Head of caudate nucleus (tissue), 42 donors: ENCODE results near the gene TMEM203.

ENCODE experiments used
- DNase-seq, 42 donors: peaks; one replicate each; pipeline versions ENCODE4 v3.0.0 to v3.0.0-alpha.2; 2020 to 2021; ENCODE audit warnings: mixed read lengths in 7 of 42
- intact Hi-C: fragments of 100-400 bp; cut with DNase I; formaldehyde crosslinking; loops from one replicate; pipeline ENCODE4 v1.15.0; 2022

TMEM203 gene

DNA sequence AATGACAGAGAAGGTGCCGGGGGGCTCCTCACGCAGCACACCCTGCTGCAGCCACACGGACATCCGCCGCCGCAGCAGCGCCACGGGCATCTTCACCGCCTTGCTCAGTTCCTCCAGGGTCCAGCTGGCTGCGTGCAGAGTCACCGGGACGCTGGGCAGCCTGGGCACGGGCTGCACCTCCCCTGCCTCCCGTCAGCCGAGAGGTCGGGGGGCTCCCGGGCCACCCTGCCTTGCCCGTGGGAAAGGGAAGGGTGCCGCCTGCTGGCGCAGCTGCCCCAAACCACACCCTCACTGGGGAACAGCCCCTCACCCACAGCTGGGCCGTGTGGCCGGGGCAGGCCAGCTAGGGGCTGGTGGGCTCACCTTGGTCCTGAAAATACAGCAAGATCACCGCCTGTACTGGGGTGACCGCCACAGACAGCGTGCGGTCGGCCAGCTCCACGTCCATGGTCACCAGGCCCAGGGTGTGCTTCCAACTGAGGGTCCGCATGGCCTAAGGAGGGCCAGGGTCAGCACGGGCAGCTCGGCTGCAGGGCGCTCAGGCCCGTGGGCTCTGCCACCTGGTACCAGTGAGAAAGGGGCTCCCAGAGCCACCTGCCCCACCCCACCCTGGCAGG, 30.0 kb downstream of the TMEM203 start:
- intact Hi-C loops: no loop called here

GRCh38 chr9:137174722-137175293, 30.6 kb downstream of the TMEM203 start:
- intact Hi-C loops: no loop called here
- peak in 7 of 42 donors; percentile 38 to 68 (median 46) for DNase-seq

More for the DNA sequence above, 30.0 kb downstream of the TMEM203 start:
- DNase-seq: no peak

GRCh38 chr9:137173796-137174664, 31.4 kb downstream of the TMEM203 start:
- intact Hi-C loops: no loop called here

GRCh38 chr9:137172901-137173795, 32.3 kb downstream of the TMEM203 start:
- DNase-seq: no peak
- intact Hi-C loops: no loop called here

More at GRCh38 chr9:137173796-137174664, 31.4 kb downstream of the TMEM203 start:
- DNase-seq: peak in 1 of 42 donors; percentile 38

GRCh38 chr9:137171149-137171900, 34.1 kb downstream of the TMEM203 start:
- DNase-seq: no peak
- intact Hi-C loops: no loop called here

DNA sequence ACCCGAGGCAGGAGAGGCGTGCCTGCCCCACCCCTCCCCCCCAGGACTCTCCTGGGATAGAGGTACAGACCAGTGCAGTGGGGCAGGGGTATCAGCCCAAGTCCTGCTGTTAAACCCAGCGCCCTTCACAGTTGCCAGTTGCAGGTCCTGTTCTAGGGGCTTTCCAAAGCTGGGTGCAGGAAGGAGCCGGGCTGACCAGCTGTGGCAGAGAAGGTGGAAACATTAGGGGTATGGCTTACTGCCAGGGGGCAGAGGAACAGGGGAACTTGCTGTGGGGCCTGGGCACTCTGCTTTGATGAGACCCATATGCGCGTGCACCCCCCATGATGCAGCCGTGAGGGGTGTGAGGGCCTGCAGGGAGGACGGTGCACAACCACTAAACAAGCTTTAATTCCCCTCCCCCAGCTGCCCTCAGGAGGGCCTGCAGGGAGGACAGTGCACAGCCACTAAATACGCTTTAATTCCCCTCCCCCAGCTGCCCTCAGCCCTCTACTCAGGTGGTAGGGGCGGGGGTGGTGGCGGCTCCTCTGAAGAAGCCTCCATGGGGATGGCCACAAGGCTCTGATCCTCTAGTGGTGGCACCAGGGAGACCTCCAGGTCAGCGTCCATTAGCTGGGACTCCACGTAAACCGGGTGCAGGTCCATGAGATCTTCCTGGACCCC, 34.8 kb downstream of the TMEM203 start:
- intact Hi-C loops: no loop called here
- DNase-seq: no peak

- DNase-seq: no peak
- intact Hi-C loops: no loop called here
Observed at GRCh38 chr9:137169896-137170358, 35.5 kb downstream of the TMEM203 start, which contains the start of gene LRRC26. TSS of gene LRRC26 (minus strand) at chr9:137170051. CDS start at chr9:137169943, 108 bp downstream.

DNA sequence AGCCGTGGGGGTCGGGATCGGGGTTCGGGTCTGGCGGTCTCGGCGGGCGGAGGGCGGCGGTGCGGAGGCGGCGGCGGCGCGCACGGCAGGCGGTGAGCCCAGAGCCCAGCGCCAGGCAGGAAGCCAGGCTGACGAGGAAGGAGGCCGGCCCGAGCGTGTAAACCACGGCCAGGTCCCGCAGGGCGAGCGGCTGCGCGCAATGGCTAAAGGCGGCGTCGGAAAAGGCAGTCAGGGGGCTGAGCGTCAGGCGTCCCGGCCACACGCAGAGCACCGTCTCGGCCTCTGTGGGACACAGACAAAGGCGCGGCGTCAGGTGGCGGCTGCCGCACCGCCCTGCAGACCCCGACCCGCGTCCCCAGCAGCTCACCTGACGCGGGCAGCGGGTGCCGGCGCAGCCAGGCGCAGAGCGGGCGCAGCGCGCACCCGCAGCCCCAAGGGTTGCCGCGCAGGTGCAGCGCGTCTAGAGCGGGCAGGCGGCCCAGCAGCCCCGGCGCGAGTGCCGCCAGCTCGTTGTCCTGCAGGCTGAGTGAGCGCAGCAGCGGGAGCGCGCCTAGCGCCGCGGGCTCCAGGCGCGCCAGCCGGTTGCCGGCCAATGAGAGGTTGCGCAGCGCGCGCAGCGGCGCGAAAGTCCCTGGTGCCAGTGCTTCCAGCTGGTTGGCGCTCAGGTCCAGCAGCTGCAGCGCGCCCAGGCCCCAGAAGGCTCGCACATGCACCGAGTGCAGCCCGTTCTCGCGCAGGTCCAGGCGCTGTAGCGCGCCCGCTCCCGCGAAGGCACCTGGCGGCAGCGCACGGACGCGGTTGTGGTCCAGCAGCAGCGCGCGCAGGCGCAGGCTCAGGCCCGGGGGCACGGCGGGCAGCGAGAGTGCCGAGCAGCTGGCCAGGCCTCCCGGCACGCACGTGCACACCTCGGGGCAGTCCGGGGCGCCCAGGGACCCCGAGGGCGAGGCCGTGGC, 36.3 kb downstream of the TMEM203 start:
- intact Hi-C loops: no loop called here
- peak in 18 of 42 donors; percentile 28 to 65 (median 48) for DNase-seq

- peak in 37 of 42 donors; percentile 34 to 79 (median 61) for DNase-seq
- intact Hi-C loops: no loop called here
Observed at GRCh38 chr9:137168573-137168903, 36.9 kb downstream of the TMEM203 start.

GRCh38 chr9:137167747-137168572, 37.5 kb downstream of the TMEM203 start:
- intact Hi-C loops: no loop called here
- peak in 6 of 42 donors; percentile 40 to 56 (median 42) for DNase-seq

- peak in 1 of 42 donors; percentile 43 for DNase-seq
Observed at GRCh38 chr9:137167277-137167746, 38.1 kb downstream of the TMEM203 start.

GRCh38 chr9:137166380-137167229, 38.8 kb downstream of the TMEM203 start:
- DNase-seq: peak in 15 of 42 donors; percentile 38 to 73 (median 56)
- intact Hi-C loops: no loop called here

More at GRCh38 chr9:137167277-137167746, 38.1 kb downstream of the TMEM203 start:
- intact Hi-C loops: no loop called here

DNA sequence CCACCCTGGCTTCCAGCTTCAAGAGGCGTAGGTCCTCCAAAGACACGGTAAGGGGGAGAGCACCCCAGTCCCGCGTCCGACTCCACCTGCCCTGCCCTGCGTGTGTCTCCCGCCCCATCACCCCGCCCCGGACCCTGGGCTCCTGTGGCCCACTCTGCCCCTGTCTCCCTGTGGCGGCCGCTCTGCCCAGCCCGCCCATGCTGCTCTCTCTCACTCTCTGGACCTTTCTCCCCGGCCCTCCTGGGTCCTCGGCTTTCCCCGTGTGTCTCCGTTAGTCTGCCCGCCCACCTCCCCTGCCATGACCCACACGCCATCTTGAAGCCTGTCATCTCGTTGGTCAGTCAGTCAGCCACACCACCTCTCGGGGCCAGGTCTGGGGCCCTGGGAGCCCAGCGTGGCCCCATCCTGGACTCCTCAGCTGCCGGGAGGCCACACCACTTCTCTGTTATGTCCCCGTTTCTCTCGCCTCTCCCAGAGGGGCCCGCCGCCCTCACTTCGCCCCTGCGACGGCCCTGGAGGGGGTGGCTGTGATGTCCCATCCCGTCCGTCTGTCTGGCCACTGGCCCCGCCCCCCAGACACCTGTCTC, 40.1 kb downstream of the TMEM203 start:
- no peak for DNase-seq
- intact Hi-C loops: no loop called here
